Inferior parietal cortex (tissue), 1 donor: ENCODE data around the gene PRKAR2B.
A peak's percentile ranks its signal among the peaks of the same experiment; 100 is the strongest.

Experiments used
- DNase-seq: peaks from one replicate; pipeline ENCODE4 v3.0.0-alpha.2; 2016; ENCODE audit errors: extremely low spot score

PRKAR2B gene

GRCh38 chr7:107044347-107045194 lies at the start of gene PRKAR2B:
Gene PRKAR2B, plus strand, starts transcription at chr7:107044705. Its CDS starts 203 bp downstream, at chr7:107044908.
- peak; percentile 83 for DNase-seq

GRCh38 chr7:106994833-106995232 lies 49.7 kb upstream of the PRKAR2B start:
- no peak for DNase-seq

GRCh38 chr7:106997487-106998271 lies 46.8 kb upstream of the PRKAR2B start:
- no peak for DNase-seq

GRCh38 chr7:106999023-106999422 lies 45.5 kb upstream of the PRKAR2B start:
- DNase-seq, result no peak

- no peak for DNase-seq
Measured at GRCh38 chr7:107001490-107001889, 43.0 kb upstream of the PRKAR2B start.

GRCh38 chr7:107002126-107002525 lies 42.4 kb upstream of the PRKAR2B start:
- DNase-seq, result no peak

- no peak for DNase-seq
Measured at GRCh38 chr7:107002529-107002998, 41.9 kb upstream of the PRKAR2B start.

GRCh38 chr7:107007007-107007891 lies 37.3 kb upstream of the PRKAR2B start:
- peak; percentile 56 for DNase-seq

- no peak for DNase-seq
Measured at GRCh38 chr7:107007892-107008287, 36.6 kb upstream of the PRKAR2B start.

GRCh38 chr7:107009846-107010203 lies 34.7 kb upstream of the PRKAR2B start:
- DNase-seq, result no peak

- DNase-seq, result no peak
Measured at GRCh38 chr7:107012691-107013090, 31.8 kb upstream of the PRKAR2B start.

GRCh38 chr7:107014387-107015023 lies 30.0 kb upstream of the PRKAR2B start:
- DNase-seq, result no peak

- DNase-seq, result no peak
Measured at GRCh38 chr7:107016312-107016711, 28.2 kb upstream of the PRKAR2B start.

- no peak for DNase-seq
Measured at GRCh38 chr7:107017965-107018719, 26.4 kb upstream of the PRKAR2B start.

GRCh38 chr7:107020400-107020799 lies 24.1 kb upstream of the PRKAR2B start:
- DNase-seq, result no peak

GRCh38 chr7:107021600-107021999 lies 22.9 kb upstream of the PRKAR2B start:
- no peak for DNase-seq

GRCh38 chr7:107023522-107024151 lies 20.9 kb upstream of the PRKAR2B start:
- DNase-seq, result no peak

- DNase-seq, result no peak
Measured at GRCh38 chr7:107024906-107025305, 19.6 kb upstream of the PRKAR2B start.

GRCh38 chr7:107025449-107026103 lies 18.9 kb upstream of the PRKAR2B start:
- DNase-seq, result no peak

GRCh38 chr7:107026166-107026565 lies 18.3 kb upstream of the PRKAR2B start:
- no peak for DNase-seq
